Neural progenitor cell (in vitro differentiated cells): Measurements from ENCODE around the gene RNF183.

Source experiments
- CTCF ChIP-seq: fragments of 200-600 bp; sonication (generic); IDR thresholded peaks from 2 replicates; pipeline ENCODE4 v1.5.1; 2017; ENCODE audit warnings: antibody characterized with exemption, mild to moderate bottlenecking
- EZH2 ChIP-seq: fragments of 200-600 bp; sonication (generic); IDR thresholded peaks from 2 replicates; pipeline ENCODE4 v1.6.1; 2017; ENCODE audit warnings: antibody characterized with exemption, mild to moderate bottlenecking, moderate library complexity

GRCh38 chr9:113337714-113338113, 34.5 kb upstream of the RNF183 start:
- TF ChIP-seq CTCF (no peak), EZH2 (no peak)
